IMR-90 (cell line): ENCODE results near the gene SRC. TPM values are rescaled to one million over a fixed set of nuclear protein-coding genes. Genes with fewer than 3 reads are reported as not detected.

ENCODE experiments used
- ATAC-seq: fragments of 200-7000 bp; cut with Tn5 transposase; 2 replicates; pipeline ENCODE4 v1.9.1; 2020; ENCODE audit warnings: low read depth, mild to moderate bottlenecking, moderate library complexity
- BruUV-seq: library from RNA; stranded (reverse); fragments of 400-500 nt; replicated peaks from 2 replicates; lab custom pipeline; 2021; lab: Mats Ljungman, UMichigan
- CTCF ChIA-PET: fragments of 300-600 bp; formaldehyde crosslinking; extraction: SDS; loops from one replicate; lab custom pipeline; 2021; ENCODE audit warnings: antibody characterized with exemption; lab: Yijun Ruan, JAX
- POLR2A ChIA-PET: fragments of 300-600 bp; sonication (Branson Sonifier 250); formaldehyde crosslinking; loops from one replicate; lab custom pipeline; 2022; ENCODE audit warnings: antibody characterized with exemption; ENCODE audit not compliant: unreplicated experiment; lab: Charles Lee
- DNase-seq: peaks from one replicate; pipeline ENCODE4 v3.0.0; 2013
- H2AFZ ChIP-seq: replicated peaks from 2 replicates; pipeline ENCODE3; 2013; ENCODE audit warnings: low read length, mild to moderate bottlenecking; ENCODE audit not compliant: poor library complexity
- H2AK5ac ChIP-seq: 2 replicates; pipeline ENCODE4 v1.6.1; 2013; ENCODE audit warnings: low read depth, low read length, inconsistent platforms
- H2AK9ac ChIP-seq: replicated peaks from 2 replicates; pipeline ENCODE3; 2013; ENCODE audit warnings: mild to moderate bottlenecking, low read depth, low read length, moderate library complexity; ENCODE audit not compliant: poor library complexity
- H2BK120ac ChIP-seq: 2 replicates; pipeline ENCODE4 v1.6.1; 2013; ENCODE audit warnings: low read depth, low read length, inconsistent platforms
- H2BK15ac ChIP-seq: 3 replicates; pipeline ENCODE4 v1.6.1; 2013; ENCODE audit warnings: low read depth, low read length, inconsistent platforms
- H2BK20ac ChIP-seq: 2 replicates; pipeline ENCODE4 v1.6.1; 2013; ENCODE audit warnings: low read depth, mild to moderate bottlenecking, inconsistent platforms, low read length, moderate library complexity
- H2BK5ac ChIP-seq: 2 replicates; pipeline ENCODE4 v1.6.1; 2013; ENCODE audit warnings: mild to moderate bottlenecking, low read depth, low read length, inconsistent platforms; ENCODE audit not compliant: poor library complexity, severe bottlenecking
- H3K14ac ChIP-seq: replicated peaks from 2 replicates; pipeline ENCODE4 v1.6.1; 2013; ENCODE audit warnings: low read depth, low read length, inconsistent platforms
- H3K18ac ChIP-seq: 2 replicates; pipeline ENCODE4 v1.6.1; 2013; ENCODE audit warnings: low read depth, low read length, control low read depth
- H3K23ac ChIP-seq: 2 replicates; pipeline ENCODE4 v1.6.1; 2013; ENCODE audit warnings: low read depth, low read length, inconsistent platforms
- H3K27ac ChIP-seq: 2 replicates; pipeline ENCODE4 v1.5.1; 2013; ENCODE audit warnings: mild to moderate bottlenecking, control low read depth, low read length; ENCODE audit not compliant: insufficient read depth
- H3K27me3 ChIP-seq: 2 replicates; pipeline ENCODE4 v1.6.1; 2013; ENCODE audit warnings: low read length; ENCODE audit not compliant: control insufficient read depth, insufficient read depth
- H3K36me3 ChIP-seq: 2 replicates; pipeline ENCODE4 v1.6.1; 2013; ENCODE audit warnings: low read length, mixed read lengths; ENCODE audit not compliant: control insufficient read depth, insufficient read depth
- H3K4ac ChIP-seq: 2 replicates; pipeline ENCODE4 v1.6.1; 2013; ENCODE audit warnings: low read depth, low read length, inconsistent platforms
- H3K4me1 ChIP-seq: 2 replicates; pipeline ENCODE4 v1.6.1; 2013; ENCODE audit warnings: low read length, mixed read lengths; ENCODE audit not compliant: control insufficient read depth, insufficient read depth
- H3K4me2 ChIP-seq: 2 replicates; pipeline ENCODE4 v1.6.1; 2013; ENCODE audit warnings: low read depth, mild to moderate bottlenecking, control low read depth, low read length, moderate library complexity
- H3K4me3 ChIP-seq: 2 replicates; pipeline ENCODE4 v1.5.1; 2013; ENCODE audit warnings: low read depth, mild to moderate bottlenecking, control low read depth, low read length, moderate library complexity; ENCODE audit not compliant: insufficient read depth
- H3K56ac ChIP-seq: 2 replicates; pipeline ENCODE4 v1.6.1; 2013; ENCODE audit warnings: low read length, inconsistent platforms; ENCODE audit not compliant: insufficient read depth; ENCODE audit errors: extremely low read depth
- H3K79me1 ChIP-seq, 2 experiments: 2 replicates each; pipeline ENCODE4 v1.6.1; 2013; ENCODE audit warnings: low read length in 2 of 2, inconsistent platforms in 1 of 2, low read depth in 1 of 2
- H3K9ac ChIP-seq: 2 replicates; pipeline ENCODE4 v1.6.1; 2013; ENCODE audit warnings: low read depth, low read length, control low read depth
- H3K9me1 ChIP-seq: 2 replicates; pipeline ENCODE4 v1.6.1; 2013; ENCODE audit warnings: low read length, inconsistent platforms; ENCODE audit not compliant: insufficient read depth
- H3K9me3 ChIP-seq: 2 replicates; pipeline ENCODE4 v1.6.1; 2013; ENCODE audit warnings: low read length; ENCODE audit not compliant: control insufficient read depth, insufficient read depth
- H4K20me1 ChIP-seq: 2 replicates; pipeline ENCODE4 v1.6.1; 2013; ENCODE audit warnings: low read length, inconsistent platforms; ENCODE audit not compliant: insufficient read depth
- H4K5ac ChIP-seq: 2 replicates; pipeline ENCODE4 v1.6.1; 2013; ENCODE audit warnings: mild to moderate bottlenecking, low read depth, low read length, control low read depth
- H4K8ac ChIP-seq, 2 experiments: 2 replicates each; pipeline ENCODE4 v1.6.1; 2013; ENCODE audit warnings: low read depth in 2 of 2, low read length in 2 of 2, control low read depth in 1 of 2, inconsistent platforms in 1 of 2
- H4K91ac ChIP-seq: 2 replicates; pipeline ENCODE4 v1.6.1; 2013; ENCODE audit warnings: low read depth, low read length, inconsistent platforms; ENCODE audit not compliant: insufficient read depth
- WGBS, 2 experiments: methylation state at CpG; one replicate each; pipeline versions ENCODE4 v1.1.5 to v1.1.7; 2013; ENCODE audit warnings: missing lambda C conversion rate in 2 of 2; ENCODE audit not compliant: insufficient read length in 1 of 2; ENCODE audit errors: extremely low coverage in 2 of 2; 5-methylcytosine and 5-hydroxymethylcytosine counted together
- dilution Hi-C: fragments of 300-500 bp; cut with HindIII; formaldehyde crosslinking; loops from one replicate; pipeline ENCODE4 v1.14.3; 2018; ENCODE audit warnings: low sequenced_read_pairs; ENCODE audit not compliant: unreplicated experiment
- in situ Hi-C: fragments of 300-500 bp; cut with MboI; formaldehyde crosslinking; loops from 3 replicates; pipeline ENCODE4 v1.14.3; 2019; ENCODE audit warnings: low sequenced_read_pairs, inconsistent platforms, mixed read lengths
- intact Hi-C: fragments of 100-400 bp; cut with micrococcal nuclease; formaldehyde crosslinking; loops from 2 replicates; pipeline ENCODE4 v1.10.0; 2022
- polyA plus RNA-seq, 3 experiments: library from polyadenylated mRNA; depleted of rRNA; stranded (reverse); fragments of >200 nt; gene quantifications; 2 replicates each; pipeline ENCODE4 v1.2.3, GENCODE V29; 2012; ENCODE audit warnings: low replicate concordance in 1 of 3
- total RNA-seq: library from RNA; depleted of rRNA; stranded (reverse); fragments of >200 nt; gene quantifications from 2 replicates; pipeline ENCODE4 v1.2.3, GENCODE V29; 2012
- TF ChIP-seq, protein P1 (sequence below): fragments of 150-350 bp; IDR thresholded peaks from 2 replicates; pipeline ENCODE4 v1.6.1; 2016; ENCODE audit warnings: low read depth, mild to moderate bottlenecking, low read length, moderate library complexity, borderline replicate concordance

SRC gene
- total and polyA plus RNA-seq, 2 of the 4 experiments (the other 2 are of a cell fraction) = 7.0 to 24.2 TPM

GRCh38 chr20:37372441-37372840 is 26.5 kb downstream of the SRC start:
- Histone ChIP-seq H3K9me3 (no peaks in the 10 kb centered on the region), H3K36me3 (peaks cover 14% of the 10 kb centered on the region), H3K4me1 (peaks cover 1% of the 10 kb centered on the region; the same call in 1 of the 2 replicates), H3K56ac (no peak overlapping the region), H2BK15ac (no peak overlapping the region), H2BK5ac (no peak overlapping the region), H3K27ac (no peak overlapping the region), H3K4me3 (no peak overlapping the region), H3K23ac (no peak overlapping the region), H2AK9ac (no peak overlapping the region), H2AK5ac (no peak overlapping the region), H3K9me1 (peaks cover 5% of the 10 kb centered on the region; the same call in 1 of the 2 replicates), H3K27me3 (no peaks in the 10 kb centered on the region), H3K9ac (no peak overlapping the region), H2BK20ac (no peak overlapping the region), H3K14ac (no peak overlapping the region), H3K79me1 (peaks cover 28 to 39% of the 10 kb centered on the region in 2 experiments), H4K91ac (no peak overlapping the region), H4K5ac (no peak overlapping the region), H3K4me2 (no peak overlapping the region), H4K20me1 (peaks cover 6% of the 10 kb centered on the region; the same call in 1 of the 2 replicates), H2AFZ (no peak overlapping the region), H4K8ac (no peak overlapping the region), H3K4ac (no peak overlapping the region), H3K18ac (no peak overlapping the region), H2BK120ac (no peak overlapping the region)
- TF ChIP-seq, protein P1, sequence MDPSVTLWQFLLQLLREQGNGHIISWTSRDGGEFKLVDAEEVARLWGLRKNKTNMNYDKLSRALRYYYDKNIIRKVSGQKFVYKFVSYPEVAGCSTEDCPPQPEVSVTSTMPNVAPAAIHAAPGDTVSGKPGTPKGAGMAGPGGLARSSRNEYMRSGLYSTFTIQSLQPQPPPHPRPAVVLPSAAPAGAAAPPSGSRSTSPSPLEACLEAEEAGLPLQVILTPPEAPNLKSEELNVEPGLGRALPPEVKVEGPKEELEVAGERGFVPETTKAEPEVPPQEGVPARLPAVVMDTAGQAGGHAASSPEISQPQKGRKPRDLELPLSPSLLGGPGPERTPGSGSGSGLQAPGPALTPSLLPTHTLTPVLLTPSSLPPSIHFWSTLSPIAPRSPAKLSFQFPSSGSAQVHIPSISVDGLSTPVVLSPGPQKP = no peak
- 100% methylated on average over 1 of the region's 3 CpGs; no CpG with 5 or more reads in 1 of the 2 experiments for WGBS, 2 experiments
- in situ Hi-C loops = no loop called here
- no peak for DNase-seq
- dilution Hi-C loops = no loop called here
- BruUV-seq = no TSS peak
- no peak for ATAC-seq
- POLR2A ChIA-PET = no interaction called here
- intact Hi-C loops = no loop called here
- CTCF ChIA-PET = no interaction called here
